MM.1S (cell line): ENCODE results near the gene KMO.

Experiments used
- DNase-seq: peaks from one replicate; pipeline ENCODE4 v3.0.0-alpha.2; 2015
- H2AFZ ChIP-seq: fragments of 300-600 bp; sonication (generic); 2 replicates; pipeline ENCODE4 v1.6.0; 2016; ENCODE audit warnings: antibody characterized with exemption, low read length
- H3F3A ChIP-seq: fragments of 300-600 bp; sonication (generic); 2 replicates; pipeline ENCODE4 v1.6.1; 2016; ENCODE audit warnings: mild to moderate bottlenecking, antibody characterized with exemption, low read length, moderate library complexity, mixed read lengths; ENCODE audit not compliant: insufficient read depth
- H3K27ac ChIP-seq: fragments of 300-600 bp; sonication (generic); 2 replicates; pipeline ENCODE4 v1.5.1; 2016; ENCODE audit warnings: mild to moderate bottlenecking, low read length
- H3K27me3 ChIP-seq: fragments of 300-600 bp; sonication (generic); replicated peaks from 2 replicates; pipeline ENCODE4 v1.6.0; 2016; ENCODE audit warnings: low read length; ENCODE audit not compliant: insufficient read depth
- H3K36me3 ChIP-seq: fragments of 300-600 bp; sonication (generic); replicated peaks from 2 replicates; pipeline ENCODE4 v1.6.1; 2016; ENCODE audit warnings: mild to moderate bottlenecking, low read length, mixed read lengths; ENCODE audit not compliant: insufficient read depth
- H3K4me1 ChIP-seq: fragments of 300-600 bp; sonication (generic); 2 replicates; pipeline ENCODE4 v1.6.1; 2016; ENCODE audit warnings: low read length, mixed read lengths
- H3K4me2 ChIP-seq: fragments of 300-600 bp; sonication (generic); 2 replicates; pipeline ENCODE4 v1.6.0; 2016; ENCODE audit warnings: low read depth, low read length
- H3K4me3 ChIP-seq: fragments of 300-600 bp; sonication (generic); 2 replicates; pipeline ENCODE4 v1.5.1; 2016; ENCODE audit warnings: low read length, mixed read lengths
- H3K79me2 ChIP-seq: fragments of 300-600 bp; sonication (generic); 2 replicates; pipeline ENCODE4 v1.6.1; 2016; ENCODE audit warnings: mixed run types, low read length, mixed read lengths
- H3K9ac ChIP-seq: fragments of 300-600 bp; sonication (generic); 2 replicates; pipeline ENCODE4 v1.6.1; 2016; ENCODE audit warnings: low read length, mixed read lengths
- H3K9me2 ChIP-seq: fragments of 300-600 bp; sonication (generic); replicated peaks from 2 replicates; pipeline ENCODE4 v1.6.1; 2016; ENCODE audit warnings: mild to moderate bottlenecking, low read length, mixed read lengths; ENCODE audit not compliant: insufficient read depth
- H3K9me3 ChIP-seq: fragments of 300-600 bp; sonication (generic); replicated peaks from 2 replicates; pipeline ENCODE4 v1.6.1; 2016; ENCODE audit warnings: mild to moderate bottlenecking, low read length, mixed read lengths; ENCODE audit not compliant: insufficient read depth
- H4K20me1 ChIP-seq: fragments of 300-600 bp; sonication (generic); 2 replicates; pipeline ENCODE4 v1.6.1; 2016; ENCODE audit warnings: mild to moderate bottlenecking, low read length, moderate library complexity, mixed read lengths; ENCODE audit not compliant: insufficient read depth
- EZH2 ChIP-seq: fragments of 300-600 bp; sonication (generic); optimal IDR thresholded peaks from 2 replicates; pipeline ENCODE3; 2017; ENCODE audit warnings: low read depth, mild to moderate bottlenecking, antibody characterized with exemption, low read length, mixed read lengths
- EZH2phosphoT487 ChIP-seq: fragments of 300-600 bp; sonication (generic); IDR thresholded peaks from 2 replicates; pipeline ENCODE4 v1.6.1; 2018; ENCODE audit warnings: antibody characterized with exemption, low read length
- TF ChIP-seq, protein P1 (sequence below): fragments of 300-600 bp; sonication (generic); IDR thresholded peaks from 2 replicates; pipeline ENCODE4 v1.5.1; 2016; ENCODE audit warnings: antibody characterized with exemption, low read length, mixed read lengths

KMO gene

GRCh38 chr1:241631674-241632073 lies 99.5 kb downstream of the KMO start:
- H3K27ac ChIP-seq: no peak overlapping the region
- DNase-seq: no peak
- peaks cover 12% of the 10 kb centered on the region for H3K36me3 ChIP-seq
- H3F3A ChIP-seq: peaks cover 11% of the 10 kb centered on the region
- no peaks in the 10 kb centered on the region for H4K20me1 ChIP-seq
- TF ChIP-seq EZH2phosphoT487 (no peak), EZH2 (no peak)
- TF ChIP-seq, protein P1, sequence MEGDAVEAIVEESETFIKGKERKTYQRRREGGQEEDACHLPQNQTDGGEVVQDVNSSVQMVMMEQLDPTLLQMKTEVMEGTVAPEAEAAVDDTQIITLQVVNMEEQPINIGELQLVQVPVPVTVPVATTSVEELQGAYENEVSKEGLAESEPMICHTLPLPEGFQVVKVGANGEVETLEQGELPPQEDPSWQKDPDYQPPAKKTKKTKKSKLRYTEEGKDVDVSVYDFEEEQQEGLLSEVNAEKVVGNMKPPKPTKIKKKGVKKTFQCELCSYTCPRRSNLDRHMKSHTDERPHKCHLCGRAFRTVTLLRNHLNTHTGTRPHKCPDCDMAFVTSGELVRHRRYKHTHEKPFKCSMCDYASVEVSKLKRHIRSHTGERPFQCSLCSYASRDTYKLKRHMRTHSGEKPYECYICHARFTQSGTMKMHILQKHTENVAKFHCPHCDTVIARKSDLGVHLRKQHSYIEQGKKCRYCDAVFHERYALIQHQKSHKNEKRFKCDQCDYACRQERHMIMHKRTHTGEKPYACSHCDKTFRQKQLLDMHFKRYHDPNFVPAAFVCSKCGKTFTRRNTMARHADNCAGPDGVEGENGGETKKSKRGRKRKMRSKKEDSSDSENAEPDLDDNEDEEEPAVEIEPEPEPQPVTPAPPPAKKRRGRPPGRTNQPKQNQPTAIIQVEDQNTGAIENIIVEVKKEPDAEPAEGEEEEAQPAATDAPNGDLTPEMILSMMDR: no peak
- no peak overlapping the region for H2AFZ ChIP-seq
- peaks cover 25% of the 10 kb centered on the region for H3K4me1 ChIP-seq
- H3K9ac ChIP-seq: no peak overlapping the region
- peaks cover 52% of the 10 kb centered on the region for H3K79me2 ChIP-seq
- no peaks in the 10 kb centered on the region for H3K27me3 ChIP-seq
- H3K9me3 ChIP-seq: no peaks in the 10 kb centered on the region
- no peak overlapping the region for H3K4me3 ChIP-seq
- no peak overlapping the region for H3K4me2 ChIP-seq
- no peaks in the 10 kb centered on the region for H3K9me2 ChIP-seq

- H3K4me3 ChIP-seq: no peak overlapping the region
- no peaks in the 10 kb centered on the region for H3K9me2 ChIP-seq
- H3F3A ChIP-seq: peaks cover 6% of the 10 kb centered on the region
- peaks cover 65% of the 10 kb centered on the region for H3K79me2 ChIP-seq
- H4K20me1 ChIP-seq: no peaks in the 10 kb centered on the region
- no peak overlapping the region for H2AFZ ChIP-seq
- H3K27ac ChIP-seq: no peak overlapping the region
- peaks cover 30% of the 10 kb centered on the region for H3K4me1 ChIP-seq
- H3K27me3 ChIP-seq: no peaks in the 10 kb centered on the region
- peaks cover 12% of the 10 kb centered on the region for H3K36me3 ChIP-seq
- TF ChIP-seq, protein P1: no peak
- no peak for TF ChIP-seq EZH2phosphoT487
- no peak for TF ChIP-seq EZH2
- DNase-seq: no peak
- no peak overlapping the region for H3K9ac ChIP-seq
- no peaks in the 10 kb centered on the region for H3K9me3 ChIP-seq
- no peak overlapping the region for H3K4me2 ChIP-seq
Measured at GRCh38 chr1:241632987-241633386, 100.8 kb downstream of the KMO start.

DNA sequence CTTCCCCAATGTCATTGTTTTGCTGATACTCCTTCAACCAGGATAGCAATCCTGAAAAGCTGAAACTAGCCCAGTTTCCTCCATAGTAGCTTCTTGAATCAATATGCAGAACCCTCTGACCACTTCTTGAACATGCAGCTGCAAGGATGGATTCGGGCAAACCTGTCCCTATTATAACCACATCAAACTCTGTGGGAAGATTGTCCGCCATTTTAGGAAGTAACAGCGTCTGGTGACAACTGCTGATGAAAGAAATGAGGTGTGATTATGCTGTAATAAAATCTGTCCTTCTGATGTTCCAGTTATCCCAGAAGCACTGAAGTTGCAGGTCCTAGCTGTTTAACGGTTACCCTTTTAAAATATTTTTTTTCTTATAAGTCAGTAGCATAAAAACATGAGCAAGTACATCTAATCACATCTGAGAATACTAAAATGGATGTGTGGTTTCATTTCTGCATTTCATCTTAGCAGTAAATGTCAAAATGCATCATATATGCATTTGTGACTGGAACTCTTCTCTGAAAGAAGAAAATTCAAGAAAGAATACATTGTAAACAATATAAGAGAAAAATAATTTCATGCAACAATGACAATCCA lies 103.5 kb downstream of the KMO start:
- H2AFZ ChIP-seq: no peak overlapping the region
- H3K4me2 ChIP-seq: no peak overlapping the region
- H3K36me3 ChIP-seq: peaks cover 12% of the 10 kb centered on the region
- no peak overlapping the region for H3K9ac ChIP-seq
- peaks cover 30% of the 10 kb centered on the region for H3K4me1 ChIP-seq
- H3K9me3 ChIP-seq: no peaks in the 10 kb centered on the region
- H3K27ac ChIP-seq: no peak overlapping the region
- no peaks in the 10 kb centered on the region for H4K20me1 ChIP-seq
- H3K79me2 ChIP-seq: peaks cover 74% of the 10 kb centered on the region
- no peak overlapping the region for H3K4me3 ChIP-seq
- H3F3A ChIP-seq: peaks cover 5% of the 10 kb centered on the region; the same call in 1 of the 2 replicates
- no peaks in the 10 kb centered on the region for H3K27me3 ChIP-seq
- TF ChIP-seq EZH2phosphoT487 (no peak), EZH2 (no peak)
- TF ChIP-seq, protein P1: no peak
- no peaks in the 10 kb centered on the region for H3K9me2 ChIP-seq
- no peak for DNase-seq
